Measurements from ENCODE around the gene MTHFR. TPM values are rescaled to one million over a fixed set of nuclear protein-coding genes. Genes with fewer than 3 reads are reported as not detected.

The MTHFR gene
- total RNA-seq, 2 donors from 2014 or later, result 26.4 to 30.1 TPM

DNA sequence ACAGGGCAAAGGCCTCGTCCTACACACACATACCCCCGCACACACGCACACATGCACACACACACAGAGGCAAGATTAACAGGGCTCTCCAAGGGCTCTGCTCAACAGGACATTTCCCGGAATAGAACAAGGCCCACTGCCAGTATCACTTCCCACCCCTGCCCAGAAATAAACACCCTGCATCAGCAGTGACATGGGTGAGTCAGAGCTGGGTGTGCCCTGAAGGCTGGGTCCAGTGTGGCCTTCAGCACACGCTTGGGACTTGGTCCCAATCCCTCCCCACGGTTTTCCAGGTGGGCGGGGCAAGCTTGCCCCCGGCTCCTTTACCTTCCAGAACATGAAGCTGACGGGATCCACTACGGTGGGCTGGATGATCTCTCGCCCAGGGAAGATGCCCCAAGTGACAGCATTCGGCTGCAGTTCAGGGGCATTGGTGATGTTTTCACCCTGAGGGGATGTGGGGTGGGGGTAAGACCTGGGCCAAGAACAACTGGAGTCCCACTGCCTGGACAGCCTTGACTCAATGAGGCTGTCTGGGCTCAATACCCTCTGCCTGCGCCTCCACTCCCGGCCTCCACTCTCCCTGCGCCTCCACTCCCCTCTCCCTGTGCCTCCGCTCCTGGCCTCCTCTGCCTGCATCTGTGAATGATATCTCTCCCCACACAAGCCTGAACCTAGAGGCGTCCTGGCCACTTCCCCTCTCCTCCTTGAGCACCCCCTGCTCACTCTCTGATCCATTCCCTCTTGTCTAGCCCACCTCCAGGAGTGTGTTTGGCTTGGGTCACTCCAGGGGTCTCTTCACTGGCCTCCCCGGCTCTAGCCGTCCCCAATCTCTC lies 14.7 kb downstream of the MTHFR start:
- H3K4me3 ChIP-seq, result no peak overlapping the region
- peaks cover 50% of the 10 kb centered on the region for H3K4me1 ChIP-seq

GRCh38 chr1:11790101-11790879 lies 15.5 kb downstream of the MTHFR start:
- H3K4me1 ChIP-seq, result peaks cover 52% of the 10 kb centered on the region
- intact Hi-C loops (cut with DNase I), result no loop called here
- H3K36me3 ChIP-seq (replicated peaks in 1 of 2; ENCODE audit: insufficient read depth in 1 of 2, low read depth in 2 of 2), result peaks cover 0 to 8% of the 10 kb centered on the region in 2 donors
- H3K9me3 ChIP-seq, result no peaks in the 10 kb centered on the region
- peak overlapping the region; percentile 67 to 91 (median 78) for H3K27ac ChIP-seq
- 89 to 91% methylated on average over 14 to 20 of the region's 20 CpGs for WGBS, 2 donors
- TF ChIP-seq CTCF (IDR thresholded peaks at IDR 0.05), result no peak
- no peak for TF ChIP-seq POLR2A (IDR thresholded peaks at IDR 0.05)
- ATAC-seq (no peak), DNase-seq (no peak)
- no peaks in the 10 kb centered on the region for H3K27me3 ChIP-seq
- H3K4me3 ChIP-seq, result no peak overlapping the region

More for the DNA sequence above, 14.7 kb downstream of the MTHFR start:
- peak; percentile 80 to 96 (median 88) for DNase-seq
- intact Hi-C loops (cut with DNase I), result no loop called here
- 60 to 64% methylated on average over 11 to 19 of the region's 19 CpGs for WGBS, 2 donors
- TF ChIP-seq POLR2A (IDR thresholded peaks at IDR 0.05) (peak; percentile 34 to 49 (median 46)), CTCF (IDR thresholded peaks at IDR 0.05) (no peak)
- Histone ChIP-seq H3K36me3 (replicated peaks in 1 of 2; ENCODE audit: insufficient read depth in 1 of 2, low read depth in 2 of 2) (peaks cover 0 to 15% of the 10 kb centered on the region in 2 donors), H3K27me3 (no peaks in the 10 kb centered on the region), H3K27ac (peak overlapping the region; percentile 67 to 91 (median 78)), H3K9me3 (no peaks in the 10 kb centered on the region)
- peak; percentile 93 for ATAC-seq

GRCh38 chr1:11789126-11790067 lies 16.4 kb downstream of the MTHFR start:
- DNase-seq (no peak), ATAC-seq (no peak)
- Histone ChIP-seq H3K4me1 (peaks cover 61% of the 10 kb centered on the region), H3K4me3 (no peak overlapping the region), H3K36me3 (replicated peaks in 1 of 2; ENCODE audit: insufficient read depth in 1 of 2, low read depth in 2 of 2) (no peaks in the 10 kb centered on the region), H3K27ac (peak overlapping the region; percentile 67 to 91 (median 78)), H3K9me3 (no peaks in the 10 kb centered on the region), H3K27me3 (no peaks in the 10 kb centered on the region)
- intact Hi-C loops (cut with DNase I), result no loop called here
- WGBS, 2 donors, result 66 to 77% methylated on average over 3 to 13 of the region's 13 CpGs
- TF ChIP-seq CTCF (IDR thresholded peaks at IDR 0.05) (no peak), POLR2A (IDR thresholded peaks at IDR 0.05) (no peak)

- no peaks in the 10 kb centered on the region for H3K9me3 ChIP-seq
- ATAC-seq (no peak), DNase-seq (no peak)
- H3K4me3 ChIP-seq, result no peak overlapping the region
- TF ChIP-seq CTCF (IDR thresholded peaks at IDR 0.05) (no peak), POLR2A (IDR thresholded peaks at IDR 0.05) (no peak)
- WGBS, 2 donors, result 93 to 95% methylated on average over 3 to 13 of the region's 14 CpGs
- no peaks in the 10 kb centered on the region for H3K27me3 ChIP-seq
- H3K36me3 ChIP-seq (replicated peaks in 1 of 2; ENCODE audit: insufficient read depth in 1 of 2, low read depth in 2 of 2), result no peaks in the 10 kb centered on the region
- intact Hi-C loops (cut with DNase I), result no loop called here
- peaks cover 62% of the 10 kb centered on the region for H3K4me1 ChIP-seq
- peak overlapping the region in 2 of 4 donors; percentile 11 to 55 for H3K27ac ChIP-seq
Observed at GRCh38 chr1:11788549-11789053, 17.2 kb downstream of the MTHFR start.
